DMS153 (cell line): ENCODE data around the gene ABCA1.
"Not testable (repeated sequence)": the region's sequence is repeated elsewhere in the genome, so short reads cannot be mapped to it uniquely, and the experiment has no call there.

ENCODE experiments used
- DNase-seq: peaks from one replicate; lab custom pipeline; 2025; lab: John Stamatoyannopoulos, UW

The ABCA1 gene

DNA sequence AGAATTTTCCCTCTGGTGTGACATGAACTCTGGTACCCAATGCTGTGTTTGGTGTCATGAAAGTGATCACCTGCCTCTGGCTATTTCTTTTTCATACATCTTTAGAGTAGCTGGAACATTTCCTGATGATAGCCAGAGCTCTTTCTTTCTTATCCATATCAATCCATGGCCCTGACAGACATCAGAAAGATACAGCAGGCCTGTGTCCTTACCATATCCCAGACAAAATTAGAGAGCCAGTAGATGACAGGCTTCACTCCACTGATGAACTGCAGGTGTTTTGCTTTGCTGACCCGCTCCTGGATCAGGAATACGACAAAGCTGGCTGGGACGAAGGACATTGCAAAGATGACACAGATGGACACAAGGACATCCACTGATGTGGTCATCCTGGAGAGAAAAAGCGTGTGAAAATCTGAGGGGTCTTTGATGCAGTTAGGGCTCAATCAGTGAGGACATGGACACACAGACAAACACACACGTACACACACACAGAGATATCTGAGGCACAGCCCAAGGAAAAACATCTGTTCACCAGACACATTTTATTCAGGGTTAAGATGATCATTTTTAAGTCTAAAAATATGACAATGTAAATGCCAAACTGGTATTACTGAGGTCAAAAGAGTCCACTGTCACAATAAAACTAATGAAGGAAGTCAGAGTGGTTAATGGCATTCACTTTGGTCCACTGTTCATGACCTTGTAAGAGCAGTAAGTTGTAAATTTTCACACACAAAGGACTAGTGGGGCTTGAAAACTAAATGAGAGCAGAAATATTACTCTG lies 129.6 kb downstream of the ABCA1 start:
- no peak for DNase-seq

DNA sequence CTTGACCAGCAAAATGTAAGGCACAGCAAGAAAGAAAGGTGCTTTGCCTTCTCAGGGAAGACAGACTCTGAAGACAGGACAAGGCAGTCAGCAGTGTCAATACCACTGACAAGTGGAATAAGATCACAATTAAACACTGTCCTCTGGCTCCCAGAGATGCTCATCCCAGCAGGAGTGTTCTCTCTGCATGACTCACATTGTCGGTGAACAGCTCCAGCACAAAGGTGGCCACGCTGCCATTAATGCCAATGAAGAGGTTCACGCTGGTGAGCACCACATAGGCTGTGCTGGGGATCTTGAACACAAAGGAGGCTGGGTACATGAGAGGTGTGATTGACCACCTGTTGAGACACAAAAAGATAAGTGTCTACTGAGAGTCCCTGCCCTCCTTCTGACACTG lies 132.1 kb downstream of the ABCA1 start:
- DNase-seq: no peak

DNA sequence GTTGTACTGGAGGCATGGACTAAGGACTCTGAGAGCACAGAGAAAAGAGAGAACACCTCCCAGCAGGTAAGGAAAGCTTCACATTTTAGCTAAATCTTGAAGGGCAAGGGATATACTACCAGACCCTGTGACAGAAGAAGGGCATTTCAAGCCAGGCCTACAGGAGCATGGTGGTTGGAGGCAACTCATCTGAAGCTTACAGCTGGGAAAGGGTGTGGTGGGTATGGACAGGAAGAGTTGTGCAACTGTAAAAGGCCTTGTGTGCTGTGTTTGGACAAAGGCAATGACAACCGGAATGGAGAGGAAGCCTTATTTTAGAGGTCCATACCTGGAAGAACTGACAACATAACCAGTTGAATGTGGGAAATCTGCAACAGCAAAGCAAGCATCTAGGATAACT lies 132.9 kb downstream of the ABCA1 start:
- DNase-seq: no peak

DNA sequence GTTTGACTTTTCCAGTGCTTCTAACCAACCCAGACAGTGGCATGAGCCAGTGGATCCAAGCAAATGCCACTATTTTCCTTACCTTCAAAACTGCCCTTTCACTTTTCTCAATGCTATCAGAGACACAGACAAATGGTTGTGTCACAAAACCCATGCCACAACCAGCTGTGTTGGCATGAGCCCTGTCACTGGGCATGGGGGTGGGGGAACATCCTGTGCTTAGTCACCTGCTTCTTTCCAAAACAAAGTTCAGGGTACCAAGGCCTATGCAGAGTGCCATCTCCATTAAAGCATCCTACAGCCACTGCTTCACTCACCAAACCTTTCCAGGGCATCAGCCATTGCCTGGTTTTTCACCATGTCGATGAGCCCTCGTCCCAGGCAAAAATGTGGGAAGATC lies 133.9 kb downstream of the ABCA1 start:
- no peak for DNase-seq

DNA sequence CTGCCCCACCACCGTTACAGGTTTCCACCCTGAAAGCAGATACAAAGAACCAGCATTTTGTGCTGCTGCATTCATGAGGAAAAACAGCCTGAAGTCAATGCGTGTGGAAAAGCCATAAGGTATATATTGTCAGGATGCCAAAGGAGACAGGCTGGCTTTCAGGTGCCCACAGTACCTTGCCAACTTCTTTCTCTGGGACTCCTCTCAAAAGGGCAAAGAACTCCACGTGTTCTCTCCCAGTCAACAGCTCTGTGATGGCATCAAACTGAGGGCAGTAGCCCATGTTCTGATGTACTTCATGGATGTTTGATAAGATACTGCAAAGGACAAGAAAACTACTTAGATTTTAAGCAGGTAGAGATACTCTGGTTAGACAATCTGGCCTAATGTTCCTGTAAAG lies 139.7 kb downstream of the ABCA1 start:
- DNase-seq: no peak

DNA sequence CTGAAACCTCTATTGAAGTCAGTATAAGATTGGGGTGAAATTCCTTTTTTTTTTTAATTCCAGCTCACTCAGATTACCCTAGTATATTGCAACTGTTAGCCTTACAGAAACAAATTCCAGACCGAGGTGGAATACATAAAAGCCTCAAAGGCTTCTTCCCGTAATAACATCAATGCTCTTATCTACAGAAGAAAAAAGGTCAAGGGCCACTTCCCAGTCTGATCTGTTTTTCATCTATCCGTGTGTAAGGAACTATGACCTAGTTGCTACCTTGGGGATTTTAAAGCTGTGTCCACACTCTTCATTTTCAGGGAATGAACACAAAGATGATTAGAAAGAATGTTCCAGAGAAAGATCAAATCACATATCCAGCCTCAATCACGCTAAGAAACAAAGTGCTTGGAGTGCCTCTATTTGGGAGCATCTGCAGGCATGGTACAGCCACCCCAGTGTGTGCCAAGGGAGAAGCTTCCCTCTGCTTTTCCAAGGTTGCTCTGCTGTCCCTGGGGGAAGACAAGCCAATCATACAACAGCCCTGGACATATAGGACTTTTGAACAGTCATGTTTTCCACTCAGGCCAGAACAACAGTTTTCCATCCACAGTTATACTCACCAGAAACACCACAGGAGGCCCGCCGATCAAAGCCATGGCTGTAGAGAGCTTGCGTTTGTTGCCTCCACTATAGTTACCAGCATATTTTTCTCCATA lies 140.5 kb downstream of the ABCA1 start:
- no peak for DNase-seq

DNA sequence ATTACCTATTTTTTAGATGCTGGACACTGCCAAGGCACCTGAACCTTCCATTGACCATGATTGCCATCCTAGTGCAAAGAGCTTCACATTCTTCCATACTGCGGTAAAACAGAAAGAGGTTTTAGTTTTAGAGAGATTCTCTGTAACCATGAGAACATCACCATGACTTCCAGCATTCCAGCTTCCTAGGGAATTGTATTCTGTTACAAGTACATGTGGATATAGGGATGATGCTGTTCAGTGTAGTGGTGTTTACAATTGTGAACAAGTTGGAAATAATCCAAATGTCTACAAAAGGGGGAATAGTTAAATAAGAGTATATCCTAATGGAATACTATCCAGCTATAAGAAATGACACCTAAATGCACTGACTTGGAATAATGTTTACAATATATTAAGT lies 141.7 kb downstream of the ABCA1 start:
- no peak for DNase-seq

DNA sequence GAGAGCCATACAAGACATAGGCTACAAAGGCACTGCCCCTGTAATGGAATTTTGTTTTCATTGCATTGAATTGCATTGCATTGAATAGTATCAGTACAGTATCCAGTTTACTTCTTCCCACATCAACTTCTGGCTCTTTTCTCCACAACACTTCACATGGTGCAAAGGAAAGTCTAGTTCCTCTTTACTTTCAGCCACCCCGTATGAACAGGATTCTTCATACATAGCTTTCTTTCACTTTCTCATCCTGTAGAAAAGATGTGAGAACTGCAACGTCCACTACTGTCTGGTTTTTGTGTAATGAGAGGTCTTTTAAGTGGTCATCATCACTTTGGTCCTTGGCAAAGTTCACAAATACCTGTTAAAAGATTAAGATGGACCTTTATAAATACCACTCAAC lies 143.9 kb downstream of the ABCA1 start:
- no peak for DNase-seq

DNA sequence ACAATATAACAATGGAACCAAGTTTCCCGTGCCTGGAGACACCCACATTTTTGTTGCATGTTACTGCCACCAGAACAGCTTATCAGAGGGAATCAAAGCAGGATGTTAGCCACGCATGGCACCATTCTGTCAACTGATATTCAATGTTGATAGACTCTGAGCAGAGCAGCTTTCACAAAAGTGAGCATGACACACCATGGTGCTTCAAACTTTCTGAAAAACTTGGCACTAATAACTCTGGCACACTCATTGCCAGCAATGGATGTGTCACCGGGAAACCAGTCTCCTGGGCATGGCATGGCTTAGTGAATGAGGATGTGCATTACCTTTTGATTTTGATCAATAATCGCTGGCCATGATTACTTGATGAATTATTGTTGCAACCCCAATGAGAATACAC lies 144.4 kb downstream of the ABCA1 start:
- DNase-seq: no peak

DNA sequence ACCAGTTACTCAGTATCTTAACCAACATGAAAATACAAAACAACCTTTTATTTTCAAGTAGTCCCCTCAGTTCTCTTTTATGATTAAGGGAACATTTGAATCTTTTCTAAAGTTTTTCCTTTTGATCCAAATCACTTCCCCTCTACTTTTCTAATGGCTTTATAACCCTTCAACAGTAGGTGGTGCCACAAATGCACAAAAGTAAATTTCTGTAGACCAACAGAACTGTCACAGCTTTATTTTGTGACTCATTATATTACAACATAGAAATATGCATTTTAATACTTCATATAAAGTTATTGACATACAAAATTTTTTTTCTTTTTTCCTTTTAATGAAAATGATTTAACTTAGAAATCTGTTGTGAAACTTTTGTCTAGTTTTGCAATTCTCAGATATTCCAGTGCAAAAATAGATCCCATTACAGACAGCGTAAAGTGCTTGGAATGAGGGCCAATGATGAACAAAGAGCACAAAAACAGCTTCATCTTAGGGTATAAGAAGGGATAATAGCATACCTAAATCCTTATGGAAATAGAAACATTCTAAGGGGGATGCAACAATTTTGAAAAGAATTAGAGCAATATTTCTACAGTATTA lies 147.1 kb downstream of the ABCA1 start:
- no peak for DNase-seq

DNA sequence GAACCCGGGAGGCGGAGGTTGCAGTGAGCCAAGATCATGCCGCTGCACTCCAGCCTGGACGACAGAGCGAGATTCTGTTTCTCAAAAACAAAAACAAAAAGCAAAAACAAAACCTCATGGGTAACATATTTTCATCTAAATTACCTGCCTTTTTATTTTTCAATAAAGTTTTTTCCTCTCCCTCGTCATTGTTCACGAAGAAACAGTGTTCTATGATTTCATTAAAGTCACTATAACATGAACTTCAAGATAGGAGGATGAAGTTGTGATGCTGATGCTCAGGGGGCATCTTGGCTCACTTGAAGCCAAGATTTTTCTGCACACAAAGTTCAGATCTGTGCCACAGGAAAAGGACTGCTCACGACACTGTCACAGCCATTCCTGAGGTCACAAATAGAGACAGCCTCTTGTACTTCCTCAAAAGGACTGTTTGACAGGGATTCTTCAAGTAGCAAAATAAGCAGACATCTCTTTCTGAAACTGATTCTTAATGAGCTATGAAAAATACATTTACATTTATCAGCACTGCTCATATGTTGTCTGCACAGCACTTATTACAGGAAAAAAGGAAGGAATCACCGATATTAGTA lies 147.9 kb downstream of the ABCA1 start:
- DNase-seq: no peak

DNA sequence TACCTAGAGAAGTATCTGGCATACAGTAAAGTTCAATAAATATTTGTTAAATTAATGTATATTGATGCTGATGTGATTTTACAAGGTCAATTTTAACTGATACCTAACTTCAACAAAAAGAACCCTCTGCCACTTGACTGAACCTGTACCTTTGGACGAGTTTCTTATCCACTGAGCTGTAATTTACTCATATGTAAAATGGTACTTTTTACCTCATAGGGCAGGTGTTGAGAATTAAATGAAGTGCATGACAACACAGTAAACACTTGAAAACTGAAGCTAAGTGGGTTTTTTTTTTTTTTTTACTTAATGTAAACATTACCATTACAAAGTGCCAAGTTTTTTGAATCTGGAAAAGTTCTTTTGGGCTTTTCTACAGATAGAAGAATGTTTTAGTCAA lies 148.6 kb downstream of the ABCA1 start:
- no peak for DNase-seq

DNA sequence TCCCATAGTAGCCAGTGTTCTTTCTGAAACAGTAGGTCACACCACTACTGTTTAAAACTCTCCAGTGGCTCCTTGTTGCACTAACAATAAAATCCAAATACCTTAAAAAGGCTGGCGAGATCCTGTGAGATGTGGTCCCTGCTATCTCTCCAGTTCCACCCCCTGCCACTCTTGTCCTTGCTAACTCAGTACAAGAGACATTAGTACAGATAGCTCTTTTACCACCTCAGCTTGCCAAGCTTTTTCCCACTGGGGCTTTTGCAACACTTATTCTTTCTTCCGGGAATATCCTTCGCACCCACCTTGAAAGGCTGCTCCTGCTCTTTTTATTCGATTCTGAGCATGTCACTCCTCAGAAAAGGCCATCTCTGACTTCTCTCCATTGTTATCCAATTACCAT lies 149.2 kb downstream of the ABCA1 start:
- no peak for DNase-seq

DNA sequence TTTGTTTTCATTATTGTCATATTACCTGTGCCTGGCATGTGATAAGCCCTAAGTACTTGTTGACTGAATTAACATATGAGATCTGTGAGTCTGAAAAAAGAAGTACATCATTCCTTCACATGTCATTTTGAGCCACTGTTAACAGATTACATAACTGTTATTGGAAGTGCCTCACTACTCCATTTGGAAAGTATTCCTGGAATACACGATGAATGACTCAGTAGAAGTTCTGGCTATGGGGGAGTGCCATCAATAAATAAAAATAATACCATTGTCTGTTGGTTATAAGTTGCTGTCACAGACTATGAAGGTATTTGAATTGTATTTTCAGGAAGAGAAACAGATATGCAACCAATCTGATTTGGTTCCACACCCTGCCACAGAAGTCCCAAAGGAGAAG lies 151.2 kb downstream of the ABCA1 start:
- no peak for DNase-seq

DNA sequence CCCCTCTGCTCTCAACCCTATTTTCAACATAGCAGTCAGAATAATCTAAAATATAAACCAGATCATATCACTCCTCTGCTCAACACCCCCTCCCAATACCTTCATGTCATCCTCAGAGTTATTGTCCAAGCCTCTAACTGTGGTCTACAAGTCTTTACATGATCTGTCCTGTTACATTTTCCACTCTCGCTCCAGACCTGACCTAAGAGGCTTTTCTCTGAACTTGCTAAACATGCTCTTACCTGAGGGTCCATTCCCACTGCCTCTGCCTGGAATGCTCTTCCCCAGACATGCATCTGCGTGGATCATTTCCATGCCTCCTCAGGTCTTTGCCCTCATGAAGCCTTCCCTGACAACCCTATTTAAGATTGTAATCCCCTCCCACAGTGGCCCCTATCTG lies 152.0 kb downstream of the ABCA1 start:
- DNase-seq: no peak

DNA sequence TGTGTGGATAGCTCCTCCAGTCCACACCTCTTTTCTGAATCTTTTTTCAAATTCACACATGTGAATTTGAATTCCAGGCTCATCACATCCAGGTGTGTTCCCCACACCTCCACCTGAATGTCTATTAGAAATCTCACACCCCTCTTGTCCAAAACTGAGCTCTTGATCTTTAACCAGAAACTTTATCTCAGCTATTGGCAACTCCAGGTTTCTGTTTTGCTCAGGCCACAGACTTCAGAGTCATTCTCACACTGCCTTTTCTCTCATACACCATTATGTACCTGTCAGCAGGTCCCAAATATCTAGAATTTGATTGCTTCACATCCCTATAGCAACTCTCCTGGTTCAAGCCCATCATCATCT lies 152.4 kb downstream of the ABCA1 start:
- DNase-seq: no peak

DNA sequence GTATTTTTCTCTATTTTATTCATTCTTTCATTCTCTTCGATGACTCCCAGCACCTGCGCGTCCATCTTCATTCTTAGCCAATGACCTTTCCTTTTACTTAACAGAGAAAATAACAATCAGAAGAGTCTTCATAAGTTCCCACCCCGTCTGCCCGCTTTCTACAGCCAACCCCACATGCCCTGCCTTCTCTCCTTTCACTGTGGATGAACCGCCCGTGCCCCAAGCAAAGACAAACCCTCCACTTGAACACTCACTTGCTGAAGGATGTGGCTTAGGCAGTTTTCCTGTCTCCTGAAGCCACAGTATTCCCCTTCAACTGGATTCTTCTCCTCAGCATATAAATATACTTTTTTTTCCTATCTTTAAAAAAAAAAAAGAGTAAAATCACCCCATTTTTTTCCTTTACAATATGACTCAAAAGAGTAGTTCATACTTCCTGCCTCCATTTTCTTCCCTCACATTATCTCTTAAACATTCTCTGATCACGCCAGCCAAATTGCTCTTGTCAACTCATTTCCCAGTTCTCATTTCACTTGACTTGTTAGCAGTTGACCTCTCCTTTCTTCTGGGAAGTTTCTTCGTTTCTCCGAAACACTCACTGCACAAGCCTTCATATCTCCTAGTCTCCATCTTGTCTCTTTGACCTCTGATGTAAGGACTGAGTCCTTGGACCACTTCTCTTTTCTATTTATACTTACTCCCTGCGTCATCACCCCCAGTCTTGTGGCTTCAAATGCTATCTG lies 153.0 kb downstream of the ABCA1 start:
- DNase-seq: no peak

DNA sequence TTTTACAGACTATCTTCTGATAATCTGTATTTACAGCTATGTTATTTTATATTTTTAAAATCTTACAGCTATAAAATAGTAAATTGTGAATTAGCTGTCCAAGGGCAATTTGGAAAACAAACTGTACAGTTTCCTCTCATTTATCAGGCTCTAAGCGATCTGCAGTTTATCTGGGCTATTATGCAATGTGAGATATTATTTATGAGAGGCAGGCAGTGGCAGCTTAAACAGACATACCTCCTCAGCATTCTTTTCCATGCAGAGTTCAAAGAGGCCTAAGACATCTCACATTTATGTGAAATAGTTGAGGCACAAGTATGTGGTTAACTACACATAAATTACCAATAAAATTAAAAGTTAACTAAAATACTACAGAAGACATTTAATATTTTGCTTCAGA lies 153.8 kb downstream of the ABCA1 start:
- no peak for DNase-seq

DNA sequence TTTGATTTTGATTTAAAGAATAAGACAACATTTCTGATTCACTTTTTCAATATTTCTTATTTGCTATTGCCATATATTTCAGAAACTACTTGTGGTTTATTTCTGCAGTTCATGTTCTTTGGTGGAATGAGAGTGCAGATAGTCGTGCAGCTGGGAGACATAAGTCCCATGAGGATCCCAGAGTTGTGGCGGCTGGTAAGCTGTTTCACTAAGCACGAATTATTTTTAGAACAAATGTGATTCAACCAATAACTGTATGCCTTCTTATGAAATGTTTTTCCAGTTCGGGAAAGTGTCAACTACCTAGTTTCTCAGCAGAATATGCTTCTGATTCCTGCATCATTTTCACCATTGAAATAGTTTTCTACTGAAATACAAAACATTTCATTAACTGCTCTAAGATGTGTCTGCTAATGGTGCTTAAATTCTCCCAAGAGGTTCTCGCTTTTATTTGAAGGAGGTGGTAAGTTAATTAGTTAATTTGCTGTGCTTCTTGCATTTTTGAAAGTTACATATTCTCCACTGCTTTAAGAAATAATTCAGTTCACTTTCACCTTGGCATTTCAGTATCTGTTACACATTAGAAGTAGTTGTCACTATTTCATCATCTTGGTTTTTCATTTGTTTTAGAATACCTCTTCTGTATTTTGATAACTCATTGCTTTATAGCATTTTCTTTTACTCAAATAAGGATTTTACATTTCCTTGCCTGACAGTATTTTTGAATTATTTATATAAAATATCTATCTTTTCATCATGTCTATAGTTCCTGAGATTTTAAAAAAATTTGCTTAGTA lies 155.0 kb downstream of the ABCA1 start:
- DNase-seq: no peak

DNA sequence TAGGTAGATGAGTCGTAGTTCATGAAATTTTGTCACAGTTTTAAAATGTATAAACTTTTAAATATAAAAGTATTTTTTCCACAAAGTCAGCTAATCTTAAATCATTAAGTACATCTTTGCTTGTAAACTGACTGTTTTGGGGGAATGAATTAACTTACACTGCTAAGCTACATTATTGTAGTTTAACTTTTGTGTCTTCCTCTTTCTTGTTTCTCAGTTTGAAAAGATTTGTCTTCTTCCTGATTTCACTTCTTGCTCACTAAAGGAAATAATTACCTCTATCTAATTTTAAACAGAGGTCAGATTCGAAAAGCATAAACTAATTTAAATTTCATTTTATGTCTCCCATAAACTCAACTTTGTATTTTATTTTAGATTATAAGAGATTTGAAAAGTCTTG lies 158.3 kb downstream of the ABCA1 start:
- DNase-seq: no peak

DNA sequence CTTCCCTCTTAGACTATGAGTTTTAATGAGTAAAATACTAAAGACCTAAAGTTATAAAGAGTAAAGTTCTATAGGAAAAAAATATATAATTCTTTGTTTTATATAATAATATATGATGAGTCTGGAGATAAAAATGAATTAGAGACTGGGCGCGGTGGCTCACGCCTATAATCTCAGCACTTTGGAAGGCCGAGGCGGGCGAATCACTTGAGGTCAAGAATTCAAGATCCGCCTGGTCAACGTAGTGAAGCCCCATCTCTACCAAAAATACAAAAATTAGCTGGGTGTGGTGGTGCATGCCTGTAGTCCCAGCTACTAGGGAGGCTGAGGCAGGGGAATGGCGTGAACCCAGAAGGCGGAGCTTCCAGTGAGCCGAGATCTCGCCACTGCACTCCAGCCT lies 158.9 kb downstream of the ABCA1 start:
- DNase-seq: not testable (repeated sequence)

DNA sequence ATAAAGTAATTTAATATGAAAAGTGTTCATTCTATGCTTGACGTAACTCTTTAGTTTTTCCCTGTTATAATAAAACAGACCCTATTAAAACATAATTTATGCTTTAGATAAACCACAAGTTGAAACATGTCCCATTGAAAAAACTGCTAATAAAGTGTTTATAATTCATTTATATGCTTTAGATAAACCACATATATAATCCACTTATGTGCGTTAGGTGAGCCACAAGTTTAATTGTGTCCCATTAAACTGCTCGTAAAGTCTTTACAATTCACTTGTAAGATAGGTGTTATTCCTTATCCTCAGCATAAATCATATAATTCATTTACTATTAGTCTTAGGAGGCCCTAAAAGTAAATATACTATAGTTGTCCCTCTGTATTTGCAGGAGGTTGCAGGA lies 160.4 kb downstream of the ABCA1 start:
- DNase-seq: no peak
